ENCODE results near the gene CEP350.

CEP350 gene

GRCh38 chr1:180163041-180163440 lies 208.4 kb downstream of the CEP350 start:
- DNase-seq: no peak
